Effector CD8-positive, alpha-beta T cell (primary cell): ENCODE measurements around the gene PLCD1.
"Not testable (repeated sequence)": the region's sequence is repeated elsewhere in the genome, so short reads cannot be mapped to it uniquely, and the experiment has no call there.

Source experiments
- DNase-seq: peaks from one replicate; lab custom pipeline; 2025; lab: John Stamatoyannopoulos, UW
- total RNA-seq, 4 experiments: gene quantifications; one replicate each; lab custom pipeline; 2026; lab: John Stamatoyannopoulos, UW

Gene PLCD1
- total RNA-seq: 45.4 to 104 (median 81.2) reads per million in 4 experiments

GRCh38 chr3:38029400-38030125, at the start of gene PLCD1:
Gene PLCD1, minus strand, starts transcription at chr3:38029642. Its CDS starts 103 bp downstream, at chr3:38029539.
- DNase-seq: peak; percentile 38

- DNase-seq: not testable (repeated sequence)
Observed at GRCh38 chr3:38077073-38077472, 47.6 kb upstream of the PLCD1 start.

GRCh38 chr3:38070013-38070412, 40.6 kb upstream of the PLCD1 start:
- DNase-seq: no peak

- no peak for DNase-seq
Observed at GRCh38 chr3:38067508-38068233, 38.2 kb upstream of the PLCD1 start.

- not testable (repeated sequence) for DNase-seq
Observed at GRCh38 chr3:38064453-38064852, 35.0 kb upstream of the PLCD1 start.

GRCh38 chr3:38062809-38063208, 33.4 kb upstream of the PLCD1 start:
- no peak for DNase-seq

GRCh38 chr3:38059591-38059990, 30.1 kb upstream of the PLCD1 start:
- DNase-seq: no peak

GRCh38 chr3:38059148-38059547, 29.7 kb upstream of the PLCD1 start:
- DNase-seq: no peak

GRCh38 chr3:38054499-38055001, 25.1 kb upstream of the PLCD1 start:
- no peak for DNase-seq

- not testable (repeated sequence) for DNase-seq
Observed at GRCh38 chr3:38053813-38054498, 24.5 kb upstream of the PLCD1 start.

GRCh38 chr3:38053286-38053685, 23.8 kb upstream of the PLCD1 start:
- DNase-seq: not testable (repeated sequence)

- no peak for DNase-seq
Observed at GRCh38 chr3:38051131-38051530, 21.7 kb upstream of the PLCD1 start.

GRCh38 chr3:38049358-38050126, 20.1 kb upstream of the PLCD1 start:
- DNase-seq: no peak

GRCh38 chr3:38047896-38048295, 18.5 kb upstream of the PLCD1 start:
- DNase-seq: no peak

GRCh38 chr3:38046821-38047220, 17.4 kb upstream of the PLCD1 start:
- no peak for DNase-seq

- DNase-seq: no peak
Observed at GRCh38 chr3:38046027-38046426, 16.6 kb upstream of the PLCD1 start.

GRCh38 chr3:38043486-38043885, 14.0 kb upstream of the PLCD1 start:
- no peak for DNase-seq

GRCh38 chr3:38040401-38040800, 11.0 kb upstream of the PLCD1 start:
- no peak for DNase-seq

GRCh38 chr3:38039899-38040261, 10.4 kb upstream of the PLCD1 start:
- DNase-seq: no peak

- DNase-seq: peak; percentile 52
Observed at GRCh38 chr3:38039101-38039898, 9.9 kb upstream of the PLCD1 start, which contains the start of gene DLEC1. Gene DLEC1, plus strand, starts transcription at chr3:38039208. Its CDS starts 18 bp downstream, at chr3:38039226.

GRCh38 chr3:38038447-38038911, 9.0 kb upstream of the PLCD1 start:
- DNase-seq: no peak
